ENCODE measurements around the gene MANEA. TPM values are rescaled to one million over a fixed set of nuclear protein-coding genes. Genes with fewer than 3 reads are reported as not detected.

The MANEA gene
- total RNA-seq, 1 experiment from 2014 or later, result 13.9 TPM

DNA sequence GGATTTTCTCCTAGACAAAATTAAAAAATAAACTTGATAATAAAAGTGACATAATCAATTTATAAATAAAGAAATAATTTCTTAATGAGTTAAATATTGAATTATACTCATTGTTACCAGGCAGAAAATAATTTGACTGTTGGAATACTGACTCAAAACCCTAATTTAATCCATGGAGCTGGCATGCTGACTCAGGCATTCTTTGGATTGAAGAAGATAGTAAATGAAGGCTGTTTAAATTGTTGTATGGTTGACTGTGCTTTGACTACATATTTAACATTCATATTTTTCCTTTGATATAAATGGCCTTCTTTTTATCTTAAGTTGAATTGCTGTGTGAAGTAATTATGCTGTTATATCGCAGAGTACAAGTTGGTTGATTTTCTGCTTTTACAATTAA is 11.7 kb downstream of the MANEA start (continued):
- TF ChIP-seq, protein P1, sequence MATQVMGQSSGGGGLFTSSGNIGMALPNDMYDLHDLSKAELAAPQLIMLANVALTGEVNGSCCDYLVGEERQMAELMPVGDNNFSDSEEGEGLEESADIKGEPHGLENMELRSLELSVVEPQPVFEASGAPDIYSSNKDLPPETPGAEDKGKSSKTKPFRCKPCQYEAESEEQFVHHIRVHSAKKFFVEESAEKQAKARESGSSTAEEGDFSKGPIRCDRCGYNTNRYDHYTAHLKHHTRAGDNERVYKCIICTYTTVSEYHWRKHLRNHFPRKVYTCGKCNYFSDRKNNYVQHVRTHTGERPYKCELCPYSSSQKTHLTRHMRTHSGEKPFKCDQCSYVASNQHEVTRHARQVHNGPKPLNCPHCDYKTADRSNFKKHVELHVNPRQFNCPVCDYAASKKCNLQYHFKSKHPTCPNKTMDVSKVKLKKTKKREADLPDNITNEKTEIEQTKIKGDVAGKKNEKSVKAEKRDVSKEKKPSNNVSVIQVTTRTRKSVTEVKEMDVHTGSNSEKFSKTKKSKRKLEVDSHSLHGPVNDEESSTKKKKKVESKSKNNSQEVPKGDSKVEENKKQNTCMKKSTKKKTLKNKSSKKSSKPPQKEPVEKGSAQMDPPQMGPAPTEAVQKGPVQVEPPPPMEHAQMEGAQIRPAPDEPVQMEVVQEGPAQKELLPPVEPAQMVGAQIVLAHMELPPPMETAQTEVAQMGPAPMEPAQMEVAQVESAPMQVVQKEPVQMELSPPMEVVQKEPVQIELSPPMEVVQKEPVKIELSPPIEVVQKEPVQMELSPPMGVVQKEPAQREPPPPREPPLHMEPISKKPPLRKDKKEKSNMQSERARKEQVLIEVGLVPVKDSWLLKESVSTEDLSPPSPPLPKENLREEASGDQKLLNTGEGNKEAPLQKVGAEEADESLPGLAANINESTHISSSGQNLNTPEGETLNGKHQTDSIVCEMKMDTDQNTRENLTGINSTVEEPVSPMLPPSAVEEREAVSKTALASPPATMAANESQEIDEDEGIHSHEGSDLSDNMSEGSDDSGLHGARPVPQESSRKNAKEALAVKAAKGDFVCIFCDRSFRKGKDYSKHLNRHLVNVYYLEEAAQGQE (IDR thresholded peaks at IDR 0.05; ENCODE audit: low read depth), result no peak

DNA sequence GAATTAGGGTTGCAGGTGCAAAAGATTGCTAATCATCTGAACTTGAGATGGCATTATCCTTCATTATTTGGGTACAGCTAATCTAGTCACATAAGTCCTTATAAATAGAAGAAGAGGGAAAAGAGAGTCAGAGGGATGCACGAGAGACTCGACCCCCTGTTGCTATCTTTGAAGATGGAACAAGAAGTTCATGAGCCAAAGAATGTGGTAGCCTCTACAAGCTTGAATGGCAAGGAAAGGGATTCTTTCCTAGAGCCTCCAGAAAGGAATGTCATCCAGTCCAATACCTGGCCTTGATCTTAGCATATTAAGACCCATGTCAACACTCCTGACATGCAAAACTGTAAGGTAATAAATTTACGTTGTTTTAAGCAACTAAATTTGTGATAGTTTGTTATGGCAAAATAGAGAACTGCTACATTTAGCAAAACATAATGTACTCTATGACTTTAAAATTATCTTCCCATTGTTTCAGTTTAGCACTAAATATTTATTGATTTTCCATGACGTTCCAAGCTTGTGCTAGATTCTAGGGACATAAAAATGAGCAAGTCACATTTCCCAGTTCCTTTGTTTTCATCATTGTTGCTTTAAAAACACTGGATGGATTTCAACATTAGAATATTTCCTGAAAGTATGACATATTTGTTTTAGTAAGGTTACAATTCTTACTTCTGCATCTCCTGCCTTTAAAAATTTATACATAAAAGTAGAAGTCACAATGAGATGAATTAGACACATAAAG is 12.7 kb downstream of the MANEA start:
- Histone ChIP-seq H3K27ac (ENCODE audit: low read depth, low read length) (no peak overlapping the region), H3K4me2 (ENCODE audit: low read length) (no peak overlapping the region), H3K36me3 (ENCODE audit: control insufficient read depth in 1 of 2, insufficient read depth in 2 of 2, low read length in 2 of 2) (no peaks in the 10 kb centered on the region), H3K9me2 (ENCODE audit: insufficient read depth) (no peaks in the 10 kb centered on the region), H3K4me3 (replicated peaks in 1 of 2; ENCODE audit: low read depth in 1 of 2, low read length in 2 of 2) (no peak overlapping the region), H4K20me1 (ENCODE audit: insufficient read depth) (no peaks in the 10 kb centered on the region), H3K79me2 (ENCODE audit: insufficient read depth, low read length) (peaks cover 5% of the 10 kb centered on the region), H3K9ac (ENCODE audit: low read length) (no peak overlapping the region), H3K4me1 (ENCODE audit: control insufficient read depth in 1 of 2, insufficient read depth in 2 of 2, low read length in 2 of 2) (no peaks in the 10 kb centered on the region), H2AFZ (ENCODE audit: low read depth, low read length, poor library complexity, severe bottlenecking) (no peak overlapping the region), H3K27me3 (ENCODE audit: insufficient read depth, low read length) (no peaks in the 10 kb centered on the region), H3K9me3 (ENCODE audit: control insufficient read depth in 1 of 2, insufficient read depth in 1 of 2, low read depth in 1 of 2, low read length in 2 of 2) (no peaks in the 10 kb centered on the region)
- RAD21 ChIA-PET (ENCODE audit: low non-redundant PET in 1 of 2, low total read pairs in 2 of 2, uncharacterized antibody in 2 of 2, unreplicated experiment in 2 of 2), result no interaction called here
- no peak for ATAC-seq
- intact Hi-C loops (cut with micrococcal nuclease), result no loop called here
- POLR2A ChIA-PET, result no interaction called here
- CTCF ChIA-PET, result no interaction called here
- no peak for DNase-seq (ENCODE audit: low read depth, low spot score)
- BruUV-seq (replicated peaks), result no TSS peak
- TF ChIP-seq CEBPB (IDR thresholded peaks at IDR 0.05; ENCODE audit: low read depth), result no peak
- no peak for TF ChIP-seq YY1 (IDR thresholded peaks at IDR 0.05; ENCODE audit: extremely low read depth, insufficient replicate concordance, low read depth, low read length)
- TF ChIP-seq POLR2A (IDR thresholded peaks at IDR 0.05; ENCODE audit: borderline replicate concordance, extremely low read depth, insufficient read depth, insufficient read length), result no peak
- no peak for TF ChIP-seq RAD21 (IDR thresholded peaks at IDR 0.05; ENCODE audit: low read depth)
- no peak for TF ChIP-seq CBX3 (IDR thresholded peaks at IDR 0.05; ENCODE audit: low read depth)
- TF ChIP-seq, protein P2, sequence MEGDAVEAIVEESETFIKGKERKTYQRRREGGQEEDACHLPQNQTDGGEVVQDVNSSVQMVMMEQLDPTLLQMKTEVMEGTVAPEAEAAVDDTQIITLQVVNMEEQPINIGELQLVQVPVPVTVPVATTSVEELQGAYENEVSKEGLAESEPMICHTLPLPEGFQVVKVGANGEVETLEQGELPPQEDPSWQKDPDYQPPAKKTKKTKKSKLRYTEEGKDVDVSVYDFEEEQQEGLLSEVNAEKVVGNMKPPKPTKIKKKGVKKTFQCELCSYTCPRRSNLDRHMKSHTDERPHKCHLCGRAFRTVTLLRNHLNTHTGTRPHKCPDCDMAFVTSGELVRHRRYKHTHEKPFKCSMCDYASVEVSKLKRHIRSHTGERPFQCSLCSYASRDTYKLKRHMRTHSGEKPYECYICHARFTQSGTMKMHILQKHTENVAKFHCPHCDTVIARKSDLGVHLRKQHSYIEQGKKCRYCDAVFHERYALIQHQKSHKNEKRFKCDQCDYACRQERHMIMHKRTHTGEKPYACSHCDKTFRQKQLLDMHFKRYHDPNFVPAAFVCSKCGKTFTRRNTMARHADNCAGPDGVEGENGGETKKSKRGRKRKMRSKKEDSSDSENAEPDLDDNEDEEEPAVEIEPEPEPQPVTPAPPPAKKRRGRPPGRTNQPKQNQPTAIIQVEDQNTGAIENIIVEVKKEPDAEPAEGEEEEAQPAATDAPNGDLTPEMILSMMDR (IDR thresholded peaks at IDR 0.05 in 2 of 3, conservative IDR thresholded peaks at IDR 0.05 in 1 of 3; ENCODE audit: borderline replicate concordance in 1 of 3, insufficient read depth in 1 of 3, low read depth in 2 of 3, low read length in 2 of 3), result no peak
- no peak for TF ChIP-seq SP1 (IDR thresholded peaks at IDR 0.05; ENCODE audit: low read depth)
- TF ChIP-seq, protein P3, sequence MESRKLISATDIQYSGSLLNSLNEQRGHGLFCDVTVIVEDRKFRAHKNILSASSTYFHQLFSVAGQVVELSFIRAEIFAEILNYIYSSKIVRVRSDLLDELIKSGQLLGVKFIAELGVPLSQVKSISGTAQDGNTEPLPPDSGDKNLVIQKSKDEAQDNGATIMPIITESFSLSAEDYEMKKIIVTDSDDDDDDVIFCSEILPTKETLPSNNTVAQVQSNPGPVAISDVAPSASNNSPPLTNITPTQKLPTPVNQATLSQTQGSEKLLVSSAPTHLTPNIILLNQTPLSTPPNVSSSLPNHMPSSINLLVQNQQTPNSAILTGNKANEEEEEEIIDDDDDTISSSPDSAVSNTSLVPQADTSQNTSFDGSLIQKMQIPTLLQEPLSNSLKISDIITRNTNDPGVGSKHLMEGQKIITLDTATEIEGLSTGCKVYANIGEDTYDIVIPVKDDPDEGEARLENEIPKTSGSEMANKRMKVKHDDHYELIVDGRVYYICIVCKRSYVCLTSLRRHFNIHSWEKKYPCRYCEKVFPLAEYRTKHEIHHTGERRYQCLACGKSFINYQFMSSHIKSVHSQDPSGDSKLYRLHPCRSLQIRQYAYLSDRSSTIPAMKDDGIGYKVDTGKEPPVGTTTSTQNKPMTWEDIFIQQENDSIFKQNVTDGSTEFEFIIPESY (IDR thresholded peaks at IDR 0.05; ENCODE audit: extremely low read depth, insufficient replicate concordance, low read length), result no peak
- no peak for TF ChIP-seq SRF (IDR thresholded peaks at IDR 0.05; ENCODE audit: low read depth)
- TF ChIP-seq POLR2AphosphoS5 (IDR thresholded peaks at IDR 0.05; ENCODE audit: low read depth, low read length), result no peak
- no peak for TF ChIP-seq TCF7L2 (IDR thresholded peaks at IDR 0.05; ENCODE audit: borderline replicate concordance, extremely low read depth, insufficient read depth, insufficient read length)
- TF ChIP-seq, protein P4, sequence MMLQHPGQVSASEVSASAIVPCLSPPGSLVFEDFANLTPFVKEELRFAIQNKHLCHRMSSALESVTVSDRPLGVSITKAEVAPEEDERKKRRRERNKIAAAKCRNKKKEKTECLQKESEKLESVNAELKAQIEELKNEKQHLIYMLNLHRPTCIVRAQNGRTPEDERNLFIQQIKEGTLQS (IDR thresholded peaks at IDR 0.05), result no peak
- TF ChIP-seq ZNF274 (IDR thresholded peaks at IDR 0.05; ENCODE audit: low read depth, low read length), result no peak
